ENCODE results near the gene SFXN5.

SFXN5 gene

GRCh38 chr2:73013936-73014335 is 57.6 kb downstream of the SFXN5 start:
- no peak for DNase-seq

- no peak for DNase-seq
These were observed 62.2 kb downstream of the SFXN5 start for GRCh38 chr2:73009177-73009839.

- DNase-seq, result no peak
These were observed 62.8 kb downstream of the SFXN5 start for GRCh38 chr2:73008766-73009135.

GRCh38 chr2:73007991-73008765 is 63.3 kb downstream of the SFXN5 start:
- no peak for DNase-seq

- DNase-seq, result no peak
These were observed 64.4 kb downstream of the SFXN5 start for GRCh38 chr2:73006969-73007710.

- DNase-seq, result no peak
These were observed 66.5 kb downstream of the SFXN5 start for GRCh38 chr2:73004889-73005596.

- DNase-seq, result no peak
These were observed 67.0 kb downstream of the SFXN5 start for GRCh38 chr2:73004466-73004865.

GRCh38 chr2:73003027-73003426 is 68.5 kb downstream of the SFXN5 start:
- no peak for DNase-seq

- DNase-seq, result no peak
These were observed 70.5 kb downstream of the SFXN5 start for GRCh38 chr2:73000808-73001570.

- DNase-seq, result no peak
These were observed 71.5 kb downstream of the SFXN5 start for GRCh38 chr2:72999729-73000725.

GRCh38 chr2:72998724-72999123 is 72.8 kb downstream of the SFXN5 start:
- DNase-seq, result no peak

GRCh38 chr2:72998234-72998651 is 73.3 kb downstream of the SFXN5 start:
- DNase-seq, result no peak

- no peak for DNase-seq
These were observed 75.4 kb downstream of the SFXN5 start for GRCh38 chr2:72996117-72996502.

- no peak for DNase-seq
These were observed 75.9 kb downstream of the SFXN5 start for GRCh38 chr2:72995430-72996116.

- no peak for DNase-seq
These were observed 76.5 kb downstream of the SFXN5 start for GRCh38 chr2:72994991-72995380.

- DNase-seq, result no peak
These were observed 77.1 kb downstream of the SFXN5 start for GRCh38 chr2:72994282-72994990.

- DNase-seq, result no peak
These were observed 77.6 kb downstream of the SFXN5 start for GRCh38 chr2:72993933-72994280.

GRCh38 chr2:72993147-72993932 is 78.2 kb downstream of the SFXN5 start:
- peak; percentile 75 for DNase-seq

GRCh38 chr2:72992734-72993102 is 78.8 kb downstream of the SFXN5 start:
- DNase-seq, result no peak
